ENCODE results near the gene NPEPPS. TPM values are rescaled to one million over a fixed set of nuclear protein-coding genes. Genes with fewer than 3 reads are reported as not detected.

Gene NPEPPS
- total RNA-seq, 1 experiment from 2014 or later, result 92.3 TPM

GRCh38 chr17:47629826-47630225 lies 98.9 kb downstream of the NPEPPS start:
- DNase-seq (ENCODE audit: low read depth), result no peak

GRCh38 chr17:47630614-47631013 lies 99.7 kb downstream of the NPEPPS start:
- DNase-seq (ENCODE audit: low read depth), result no peak

- no peak for DNase-seq (ENCODE audit: low read depth)
Measured at GRCh38 chr17:47632991-47633390, 102.1 kb downstream of the NPEPPS start.

GRCh38 chr17:47633996-47634395 lies 103.1 kb downstream of the NPEPPS start:
- DNase-seq (ENCODE audit: low read depth), result no peak

GRCh38 chr17:47634870-47635269 lies 104.0 kb downstream of the NPEPPS start:
- DNase-seq (ENCODE audit: low read depth), result no peak

- DNase-seq (ENCODE audit: low read depth), result no peak
Measured at GRCh38 chr17:47635734-47636133, 104.8 kb downstream of the NPEPPS start.

GRCh38 chr17:47636273-47637030 lies 105.5 kb downstream of the NPEPPS start:
- no peak for DNase-seq (ENCODE audit: low read depth)

GRCh38 chr17:47638903-47639302 lies 108.0 kb downstream of the NPEPPS start:
- no peak for DNase-seq (ENCODE audit: low read depth)

GRCh38 chr17:47640076-47640475 lies 109.2 kb downstream of the NPEPPS start:
- DNase-seq (ENCODE audit: low read depth), result no peak

GRCh38 chr17:47641202-47641601 lies 110.3 kb downstream of the NPEPPS start:
- no peak for DNase-seq (ENCODE audit: low read depth)

- no peak for DNase-seq (ENCODE audit: low read depth)
Measured at GRCh38 chr17:47643116-47643515, 112.2 kb downstream of the NPEPPS start.

- DNase-seq (ENCODE audit: low read depth), result no peak
Measured at GRCh38 chr17:47644324-47644723, 113.4 kb downstream of the NPEPPS start.

GRCh38 chr17:47649153-47649971 lies 118.5 kb downstream of the NPEPPS start, which contains the start of gene KPNB1:
Gene KPNB1 (plus strand): TSS chr17:47649919. CDS start chr17:47650245, 326 bp downstream.
- DNase-seq (ENCODE audit: low read depth), result peak; percentile 100

GRCh38 chr17:47649972-47650524 lies 119.1 kb downstream of the NPEPPS start:
- DNase-seq (ENCODE audit: low read depth), result peak; percentile 47

GRCh38 chr17:47650525-47651522 lies 119.9 kb downstream of the NPEPPS start:
- peak; percentile 96 for DNase-seq (ENCODE audit: low read depth)

- DNase-seq (ENCODE audit: low read depth), result no peak
Measured at GRCh38 chr17:47651704-47652103, 120.8 kb downstream of the NPEPPS start.

- peak; percentile 25 for DNase-seq (ENCODE audit: low read depth)
Measured at GRCh38 chr17:47652570-47652969, 121.7 kb downstream of the NPEPPS start.

- no peak for DNase-seq (ENCODE audit: low read depth)
Measured at GRCh38 chr17:47653442-47653841, 122.5 kb downstream of the NPEPPS start.

- no peak for DNase-seq (ENCODE audit: low read depth)
Measured at GRCh38 chr17:47654991-47655390, 124.1 kb downstream of the NPEPPS start.

- no peak for DNase-seq (ENCODE audit: low read depth)
Measured at GRCh38 chr17:47660064-47660492, 129.2 kb downstream of the NPEPPS start.
